Testis (tissue), 3 donors: ENCODE measurements around the gene ZNF48. TPM values are rescaled to one million over a fixed set of nuclear protein-coding genes. Genes with fewer than 3 reads are reported as not detected.

ENCODE experiments used
- DNase-seq: peaks from one replicate; pipeline ENCODE4 v3.0.0-alpha.2; 2019
- H3K27ac ChIP-seq, 2 donors: fragments of 200-600 bp; sonication (generic); one replicate each; pipeline ENCODE4 v1.5.1; 2019
- H3K27me3 ChIP-seq: fragments of 200-600 bp; sonication (generic); one replicate; pipeline ENCODE4 v1.5.1; 2019
- H3K36me3 ChIP-seq: fragments of 200-600 bp; sonication (generic); one replicate; pipeline ENCODE4 v1.5.1; 2017; ENCODE audit warnings: low read depth; ENCODE audit errors: missing control alignments
- H3K4me1 ChIP-seq: fragments of 200-600 bp; sonication (generic); one replicate; pipeline ENCODE4 v1.5.1; 2019
- H3K4me3 ChIP-seq, 2 donors: fragments of 200-600 bp; sonication (generic); one replicate each; pipeline ENCODE4 v1.5.1; 2017 to 2019
- H3K9me3 ChIP-seq: fragments of 200-600 bp; sonication (generic); one replicate; pipeline ENCODE4 v1.5.1; 2017
- POLR2A ChIP-seq: fragments of 450-650 bp; IDR thresholded peaks from one replicate; pipeline ENCODE4 v1.6.1; 2017; ENCODE audit warnings: antibody characterized with exemption, mild to moderate bottlenecking, moderate library complexity
- WGBS, 2 donors: methylation state at CpG; one replicate each; pipeline ENCODE4 v1.1.5; 2018; 5-methylcytosine and 5-hydroxymethylcytosine counted together
- intact Hi-C: fragments of 100-400 bp; cut with DNase I; formaldehyde crosslinking; loops from one replicate; pipeline ENCODE4 v1.15.1; 2023; ENCODE audit warnings: low total_unique reads
- polyA plus RNA-seq: library from polyadenylated mRNA; stranded (reverse); fragments of 350-450 nt; fragmentation: Illumina TruSeq; extraction: RNeasy Lipid Tissue Mini Kit (QIAGEN cat#74804); gene quantifications from one replicate; pipeline ENCODE4 v1.2.3, GENCODE V29; 2014; ENCODE audit warnings: low read depth, low replicate concordance; ENCODE audit not compliant: insufficient read depth
- total RNA-seq, 2 donors: library from RNA; depleted of rRNA; stranded (reverse); fragments of >200 nt; gene quantifications; one replicate each; pipeline ENCODE4 v1.2.3, GENCODE V29; 2016
- TF ChIP-seq, protein P1 (sequence below), 3 experiments: fragments of 450-650 bp in 2 of 3; fragments of 200-600 bp in 1 of 3; sonication (generic) in 1 of 3; IDR thresholded peaks; one replicate each; pipeline ENCODE4 v1.5.1; 2016 to 2019; ENCODE audit warnings: antibody characterized with exemption in 3 of 3, mild to moderate bottlenecking in 2 of 3, moderate library complexity in 1 of 3

The ZNF48 gene
- total and polyA plus RNA-seq, 3 donors from 2014 or later, result 6.3 to 9.0 (median 6.5) TPM

DNA sequence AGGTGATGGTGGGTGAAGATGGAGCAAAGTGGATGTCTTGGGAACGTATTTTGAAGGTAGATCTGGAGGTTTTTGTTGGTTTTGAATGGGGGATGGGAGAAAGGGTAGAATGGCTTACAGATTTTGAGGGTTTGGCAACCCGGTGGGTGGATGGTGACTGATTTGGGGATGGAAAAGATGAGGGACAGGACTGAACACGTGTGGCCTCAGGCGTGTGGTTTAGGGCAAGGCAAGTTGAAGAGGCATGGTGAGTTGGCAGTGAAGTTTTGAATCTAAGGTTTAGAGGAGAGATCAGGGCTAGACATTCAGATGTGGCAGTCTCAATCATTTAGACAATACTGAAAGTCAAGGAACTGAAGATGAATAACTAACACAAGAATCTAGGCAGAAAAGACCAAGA, 39.6 kb downstream of the ZNF48 start:
- 83 to 84% methylated on average over 4 of the region's 4 CpGs for WGBS, 2 donors
- TF ChIP-seq, protein P1, sequence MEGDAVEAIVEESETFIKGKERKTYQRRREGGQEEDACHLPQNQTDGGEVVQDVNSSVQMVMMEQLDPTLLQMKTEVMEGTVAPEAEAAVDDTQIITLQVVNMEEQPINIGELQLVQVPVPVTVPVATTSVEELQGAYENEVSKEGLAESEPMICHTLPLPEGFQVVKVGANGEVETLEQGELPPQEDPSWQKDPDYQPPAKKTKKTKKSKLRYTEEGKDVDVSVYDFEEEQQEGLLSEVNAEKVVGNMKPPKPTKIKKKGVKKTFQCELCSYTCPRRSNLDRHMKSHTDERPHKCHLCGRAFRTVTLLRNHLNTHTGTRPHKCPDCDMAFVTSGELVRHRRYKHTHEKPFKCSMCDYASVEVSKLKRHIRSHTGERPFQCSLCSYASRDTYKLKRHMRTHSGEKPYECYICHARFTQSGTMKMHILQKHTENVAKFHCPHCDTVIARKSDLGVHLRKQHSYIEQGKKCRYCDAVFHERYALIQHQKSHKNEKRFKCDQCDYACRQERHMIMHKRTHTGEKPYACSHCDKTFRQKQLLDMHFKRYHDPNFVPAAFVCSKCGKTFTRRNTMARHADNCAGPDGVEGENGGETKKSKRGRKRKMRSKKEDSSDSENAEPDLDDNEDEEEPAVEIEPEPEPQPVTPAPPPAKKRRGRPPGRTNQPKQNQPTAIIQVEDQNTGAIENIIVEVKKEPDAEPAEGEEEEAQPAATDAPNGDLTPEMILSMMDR (IDR thresholded peaks at IDR 0.05), result no peak
- no peak for TF ChIP-seq POLR2A
- Histone ChIP-seq H3K27me3 (no peaks in the 10 kb centered on the region), H3K4me1 (peaks cover 3% of the 10 kb centered on the region), H3K27ac (no peak overlapping the region), H3K9me3 (no peaks in the 10 kb centered on the region), H3K4me3 (no peak overlapping the region), H3K36me3 (no peaks in the 10 kb centered on the region)
- intact Hi-C loops, result no loop called here
- DNase-seq, result no peak

DNA sequence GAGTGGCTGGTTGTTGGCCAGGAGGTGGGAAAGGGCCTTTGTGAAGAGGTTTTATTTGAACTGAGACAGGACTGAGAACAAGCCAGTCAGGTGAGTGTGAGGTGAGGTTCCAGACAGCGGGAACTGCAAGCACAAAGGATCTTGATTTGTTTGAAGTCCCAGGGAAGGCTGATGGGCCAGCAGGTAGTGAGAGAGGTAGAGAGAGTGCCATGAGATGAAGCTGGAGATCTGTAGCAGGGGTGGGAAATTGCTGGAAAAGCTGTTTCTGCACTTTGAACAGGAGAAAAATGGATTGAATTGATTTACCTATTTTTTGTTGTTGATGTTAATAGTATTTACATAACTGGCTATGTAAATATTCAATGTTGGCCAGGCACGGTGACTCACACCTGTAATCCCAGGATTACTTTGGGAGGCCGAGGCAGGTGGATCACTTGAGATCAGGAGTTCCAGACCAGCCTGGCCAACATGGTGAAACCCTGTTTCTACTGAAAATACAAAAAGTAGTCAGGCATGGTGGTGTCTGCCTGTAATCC, 42.4 kb downstream of the ZNF48 start:
- 83 to 92% methylated on average over 3 of the region's 3 CpGs for WGBS, 2 donors
- intact Hi-C loops, result no loop called here
- no peak for DNase-seq

GRCh38 chr16:30438835-30439234, 43.6 kb downstream of the ZNF48 start:
- Histone ChIP-seq H3K4me3 (no peak overlapping the region), H3K27me3 (no peaks in the 10 kb centered on the region), H3K4me1 (no peaks in the 10 kb centered on the region), H3K36me3 (no peaks in the 10 kb centered on the region), H3K9me3 (no peaks in the 10 kb centered on the region), H3K27ac (no peak overlapping the region)
- TF ChIP-seq POLR2A, result no peak
- TF ChIP-seq, protein P1 (IDR thresholded peaks at IDR 0.05), result no peak
- intact Hi-C loops, result no loop called here
- 79 to 88% methylated on average over 5 of the region's 5 CpGs for WGBS, 2 donors
- no peak for DNase-seq

More for the DNA sequence above, 42.4 kb downstream of the ZNF48 start:
- no peak for TF ChIP-seq POLR2A
- TF ChIP-seq, protein P1 (IDR thresholded peaks at IDR 0.05), result no peak
- no peaks in the 10 kb centered on the region for H3K4me1 ChIP-seq
- no peaks in the 10 kb centered on the region for H3K36me3 ChIP-seq
- no peaks in the 10 kb centered on the region for H3K27me3 ChIP-seq
- H3K9me3 ChIP-seq, result no peaks in the 10 kb centered on the region
- H3K27ac ChIP-seq, result no peak overlapping the region
- no peak overlapping the region for H3K4me3 ChIP-seq

- H3K9me3 ChIP-seq, result no peaks in the 10 kb centered on the region
- 90 to 92% methylated on average over 6 of the region's 6 CpGs for WGBS, 2 donors
- DNase-seq, result no peak
- H3K36me3 ChIP-seq, result no peaks in the 10 kb centered on the region
- no peaks in the 10 kb centered on the region for H3K4me1 ChIP-seq
- intact Hi-C loops, result no loop called here
- TF ChIP-seq, protein P1 (IDR thresholded peaks at IDR 0.05), result no peak
- no peak for TF ChIP-seq POLR2A
- no peak overlapping the region for H3K4me3 ChIP-seq
- H3K27me3 ChIP-seq, result no peaks in the 10 kb centered on the region
- no peak overlapping the region for H3K27ac ChIP-seq
Measured at GRCh38 chr16:30439720-30440348, 44.6 kb downstream of the ZNF48 start.

GRCh38 chr16:30443631-30444030, 48.4 kb downstream of the ZNF48 start:
- Histone ChIP-seq H3K4me3 (no peak overlapping the region), H3K27me3 (no peaks in the 10 kb centered on the region), H3K36me3 (no peaks in the 10 kb centered on the region), H3K9me3 (no peaks in the 10 kb centered on the region), H3K27ac (no peak overlapping the region), H3K4me1 (no peaks in the 10 kb centered on the region)
- no peak for DNase-seq
- intact Hi-C loops, result no loop called here
- WGBS, 2 donors, result 75 to 80% methylated on average over 2 of the region's 2 CpGs
- TF ChIP-seq, protein P1 (IDR thresholded peaks at IDR 0.05), result no peak
- TF ChIP-seq POLR2A, result no peak
